ENCODE measurements around the gene TINCR. TPM values are rescaled to one million over a fixed set of nuclear protein-coding genes. Genes with fewer than 3 reads are reported as not detected.

TINCR gene
- total RNA-seq, 1 experiment from 2014 or later: 0.17 TPM

- Histone ChIP-seq H2AK5ac (ENCODE audit: insufficient read length, low read length) (no peak overlapping the region), H3K27me3 (ENCODE audit: insufficient read depth, low read length) (no peaks in the 10 kb centered on the region; the same call in 1 of the 2 replicates), H3K79me2 (ENCODE audit: insufficient read depth, low read length) (no peaks in the 10 kb centered on the region), H3T11ph (ENCODE audit: low read length) (no peak overlapping the region), H2AFZ (ENCODE audit: low read length) (no peak overlapping the region), H4K5ac (ENCODE audit: insufficient read length, low read depth, low read length) (no peak overlapping the region), H3K9me3 (ENCODE audit: control insufficient read depth, low read depth, low read length) (no peaks in the 10 kb centered on the region), H3K18ac (ENCODE audit: insufficient read length, low read depth, low read length) (no peak overlapping the region), H3K4me2 (ENCODE audit: insufficient read depth, insufficient read length, low read length) (no peak overlapping the region), H3K14ac (ENCODE audit: insufficient read depth, low read length) (no peak overlapping the region), H2BK120ac (ENCODE audit: low read depth, low read length, poor library complexity, severe bottlenecking) (no peak overlapping the region), H4K20me1 (ENCODE audit: control insufficient read depth, insufficient read depth, insufficient read length) (no peaks in the 10 kb centered on the region), H2BK12ac (ENCODE audit: insufficient read length, low read depth, low read length) (no peak overlapping the region), H3K4me1 (ENCODE audit: insufficient read depth, low read length) (no peaks in the 10 kb centered on the region), H3K9ac (ENCODE audit: extremely low read depth, insufficient read length, low read length) (no peak overlapping the region), H2BK5ac (ENCODE audit: insufficient read length, low read length) (no peak overlapping the region), H4K8ac (replicated peaks; ENCODE audit: insufficient read length, low read depth, low read length) (no peak overlapping the region), H2BK15ac (ENCODE audit: low read depth, low read length) (no peak overlapping the region), H3K27ac (ENCODE audit: insufficient read length, low read depth, low read length) (no peak overlapping the region), H4K91ac (ENCODE audit: insufficient read length, low read depth, low read length) (no peak overlapping the region), H3K79me1 (ENCODE audit: insufficient read depth, low read depth, low read length, poor library complexity, severe bottlenecking) (peaks cover 5% of the 10 kb centered on the region), H3K4ac (ENCODE audit: low read depth, low read length) (no peak overlapping the region), H3K56ac (ENCODE audit: insufficient read length, low read depth, low read length) (no peak overlapping the region), H3K23ac (ENCODE audit: insufficient read length, low read depth, low read length) (no peak overlapping the region), H3K23me2 (ENCODE audit: insufficient read length, low read depth, low read length, poor library complexity, severe bottlenecking) (no peaks in the 10 kb centered on the region), H2BK20ac (ENCODE audit: low read depth, low read length, poor library complexity, severe bottlenecking) (no peak overlapping the region)
- Mint-ChIP-seq H3K4me1 (peaks cover 2 to 6% of the 10 kb centered on the region in 2 experiments; a peak in 3 of 4 replicates), H3K27ac (peak overlapping the region in 2 of 3 experiments; percentile 33 to 85; a peak in 1 of 7 replicates), H3K9me3 (no peaks in the 10 kb centered on the region; a peak in 1 of 5 replicates), H3K36me3 (ENCODE audit: insufficient read depth in 1 of 3, low read depth in 3 of 3) (peaks cover 35 to 90% (median 78%) of the 10 kb centered on the region in 3 experiments), H3K4me3 (no peak overlapping the region), H3K27me3 (ENCODE audit: low read depth) (no peaks in the 10 kb centered on the region)
- TF ChIP-seq, protein P1, sequence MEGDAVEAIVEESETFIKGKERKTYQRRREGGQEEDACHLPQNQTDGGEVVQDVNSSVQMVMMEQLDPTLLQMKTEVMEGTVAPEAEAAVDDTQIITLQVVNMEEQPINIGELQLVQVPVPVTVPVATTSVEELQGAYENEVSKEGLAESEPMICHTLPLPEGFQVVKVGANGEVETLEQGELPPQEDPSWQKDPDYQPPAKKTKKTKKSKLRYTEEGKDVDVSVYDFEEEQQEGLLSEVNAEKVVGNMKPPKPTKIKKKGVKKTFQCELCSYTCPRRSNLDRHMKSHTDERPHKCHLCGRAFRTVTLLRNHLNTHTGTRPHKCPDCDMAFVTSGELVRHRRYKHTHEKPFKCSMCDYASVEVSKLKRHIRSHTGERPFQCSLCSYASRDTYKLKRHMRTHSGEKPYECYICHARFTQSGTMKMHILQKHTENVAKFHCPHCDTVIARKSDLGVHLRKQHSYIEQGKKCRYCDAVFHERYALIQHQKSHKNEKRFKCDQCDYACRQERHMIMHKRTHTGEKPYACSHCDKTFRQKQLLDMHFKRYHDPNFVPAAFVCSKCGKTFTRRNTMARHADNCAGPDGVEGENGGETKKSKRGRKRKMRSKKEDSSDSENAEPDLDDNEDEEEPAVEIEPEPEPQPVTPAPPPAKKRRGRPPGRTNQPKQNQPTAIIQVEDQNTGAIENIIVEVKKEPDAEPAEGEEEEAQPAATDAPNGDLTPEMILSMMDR (conservative IDR thresholded peaks at IDR 0.05): no peak
- no CpG with 5 or more reads among the region's 67 CpGs for WGBS (ENCODE audit: extremely low coverage, insufficient read length, low lambda C conversion rate)
- no peak for DNase-seq
Measured at GRCh38 chr19:5593343-5594255, 25.8 kb upstream of the TINCR start.
